Muscle layer of colon (tissue), 2 donors: ENCODE results near the gene TMEM156.
"Not testable (repeated sequence)": the region's sequence is repeated elsewhere in the genome, so short reads cannot be mapped to it uniquely, and the experiment has no call there.

Experiments used
- H3K27ac ChIP-seq: one replicate; pipeline ENCODE4 v1.7.0; 2013; ENCODE audit warnings: low read depth, mild to moderate bottlenecking, low read length, moderate library complexity
- H3K27me3 ChIP-seq, 2 donors: one replicate each; pipeline ENCODE4 v1.7.0; 2013; ENCODE audit warnings: low read length in 2 of 2, mild to moderate bottlenecking in 2 of 2; ENCODE audit not compliant: insufficient read depth in 2 of 2, control insufficient read depth in 1 of 2
- H3K36me3 ChIP-seq: one replicate; pipeline ENCODE4 v1.7.0; 2013; ENCODE audit warnings: mild to moderate bottlenecking, low read length; ENCODE audit not compliant: insufficient read depth
- H3K4me1 ChIP-seq: one replicate; pipeline ENCODE4 v1.7.0; 2013; ENCODE audit warnings: mild to moderate bottlenecking, low read length; ENCODE audit not compliant: insufficient read depth
- H3K4me3 ChIP-seq, 2 donors: one replicate each; pipeline ENCODE4 v1.7.0; 2013; ENCODE audit warnings: low read length in 2 of 2, low read depth in 1 of 2, mild to moderate bottlenecking in 1 of 2, moderate library complexity in 1 of 2
- H3K9ac ChIP-seq: one replicate; pipeline ENCODE4 v1.7.0; 2013; ENCODE audit warnings: low read length
- H3K9me3 ChIP-seq: one replicate; pipeline ENCODE4 v1.7.0; 2013; ENCODE audit warnings: mild to moderate bottlenecking, low read length
- donor health status: abdominal sarcoma.
- donor health status: Adenocarcinoma of cecum.

Gene TMEM156

DNA sequence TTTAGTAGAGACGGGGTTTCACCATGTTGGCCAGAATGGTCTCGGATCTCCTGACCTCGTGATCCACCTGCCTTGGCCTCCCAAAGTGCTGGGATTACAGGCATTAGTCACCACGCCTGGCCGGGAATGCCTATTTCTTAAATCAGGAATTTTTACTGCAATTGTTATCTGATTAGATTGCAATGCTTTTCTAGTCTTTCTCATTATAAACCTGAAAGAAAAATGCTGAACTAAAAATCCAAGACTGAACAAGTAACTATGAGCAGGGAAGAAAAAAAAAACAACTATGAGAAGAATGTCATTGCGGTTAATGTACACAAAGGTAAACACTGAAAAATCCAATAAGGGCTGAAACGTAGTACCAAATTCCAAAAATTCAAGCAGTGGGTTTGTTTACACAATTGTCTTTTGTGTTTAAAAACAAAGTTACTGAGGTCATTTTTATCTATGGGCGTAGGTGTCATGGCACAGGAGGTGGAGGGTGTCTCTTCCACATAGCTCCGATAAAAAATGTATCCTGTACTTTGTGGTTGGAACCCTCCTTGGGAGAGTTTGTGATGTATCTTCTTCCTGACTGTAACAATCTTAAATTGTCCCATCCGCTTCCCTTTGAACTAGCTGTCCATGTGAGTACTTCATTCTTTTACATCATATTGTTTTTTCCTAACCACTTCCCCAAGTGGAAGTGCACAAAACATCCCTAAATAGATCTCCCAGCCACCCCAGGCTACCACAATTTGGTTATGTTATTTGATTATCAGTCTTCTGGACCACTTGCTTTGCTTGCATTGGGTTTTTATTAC is 11.1 kb upstream of the TMEM156 start:
- Histone ChIP-seq H3K4me1 (peaks cover 26% of the 10 kb centered on the region), H3K9ac (no peak overlapping the region), H3K4me3 (peak overlapping the region in 1 of 2 donors; percentile 38), H3K27ac (peak overlapping the region; percentile 91), H3K27me3 (no peaks in the 10 kb centered on the region), H3K36me3 (no peaks in the 10 kb centered on the region), H3K9me3 (no peaks in the 10 kb centered on the region)

DNA sequence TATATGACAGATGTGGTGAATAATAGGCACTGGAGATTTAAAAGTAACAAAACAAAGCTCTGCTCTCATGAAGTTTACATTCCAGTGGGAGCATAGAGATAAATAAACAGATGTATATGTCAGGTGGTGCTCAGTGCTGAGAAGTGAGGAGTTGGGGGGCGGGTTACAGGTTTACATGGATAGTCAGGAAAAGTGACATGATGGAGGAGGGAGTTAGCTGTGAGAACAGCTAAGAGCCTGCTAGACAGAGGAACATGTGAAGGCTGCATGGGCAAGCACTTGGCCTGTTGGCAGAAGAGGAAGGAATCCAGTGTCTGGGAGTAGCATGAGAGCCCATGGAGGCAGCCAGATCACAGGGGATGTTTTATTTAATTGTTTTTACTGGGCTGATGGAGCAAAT is 10.2 kb upstream of the TMEM156 start:
- H3K9me3 ChIP-seq, result no peaks in the 10 kb centered on the region
- H3K9ac ChIP-seq, result no peak overlapping the region
- no peaks in the 10 kb centered on the region for H3K36me3 ChIP-seq
- H3K27me3 ChIP-seq, result no peaks in the 10 kb centered on the region
- no peak overlapping the region for H3K4me3 ChIP-seq
- no peak overlapping the region for H3K27ac ChIP-seq
- peaks cover 30% of the 10 kb centered on the region for H3K4me1 ChIP-seq

DNA sequence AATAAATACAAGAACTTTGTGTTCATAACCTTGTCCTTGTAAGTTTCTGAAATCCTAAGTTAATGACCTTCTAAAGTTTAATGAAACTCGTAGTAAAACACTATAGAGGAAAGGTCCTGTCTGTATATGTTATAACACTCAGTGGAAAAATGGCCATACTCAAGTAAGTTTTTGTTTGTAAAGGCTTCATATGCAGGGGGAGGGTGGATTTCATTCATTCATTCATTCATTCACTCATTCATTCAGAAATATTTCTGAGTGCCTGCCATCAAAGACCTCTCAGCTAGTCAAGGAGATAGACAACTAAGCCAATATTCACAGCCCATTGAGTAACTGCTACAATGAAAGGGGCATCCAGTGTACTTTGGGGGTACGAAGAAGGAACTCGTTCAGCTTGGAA is 6.9 kb upstream of the TMEM156 start:
- no peaks in the 10 kb centered on the region for H3K27me3 ChIP-seq
- no peaks in the 10 kb centered on the region for H3K36me3 ChIP-seq
- no peak overlapping the region for H3K27ac ChIP-seq
- H3K4me1 ChIP-seq, result peaks cover 17% of the 10 kb centered on the region
- no peaks in the 10 kb centered on the region for H3K9me3 ChIP-seq
- H3K9ac ChIP-seq, result no peak overlapping the region
- no peak overlapping the region for H3K4me3 ChIP-seq

GRCh38 chr4:39037941-39038340 is 5.7 kb upstream of the TMEM156 start:
- Histone ChIP-seq H3K27ac (no peak overlapping the region), H3K9me3 (no peaks in the 10 kb centered on the region), H3K27me3 (no peaks in the 10 kb centered on the region), H3K36me3 (no peaks in the 10 kb centered on the region), H3K4me1 (peaks cover 7% of the 10 kb centered on the region), H3K9ac (no peak overlapping the region), H3K4me3 (no peak overlapping the region)

DNA sequence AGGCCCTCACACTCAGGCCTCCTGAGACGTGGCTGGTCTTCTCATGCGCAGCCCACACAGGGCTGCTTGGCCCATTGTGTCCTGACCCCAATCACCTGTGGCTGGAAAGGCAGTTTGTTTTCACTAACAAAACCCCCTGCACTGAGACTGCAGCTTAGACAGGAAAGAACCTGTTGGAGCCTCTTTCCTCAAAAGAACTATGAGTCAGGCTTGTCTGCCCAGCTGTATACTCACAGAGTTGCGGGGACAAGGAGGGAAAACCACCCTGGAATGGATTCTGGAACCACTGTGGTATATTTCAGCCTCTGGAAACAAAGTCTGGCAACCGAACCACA is 5.2 kb upstream of the TMEM156 start:
- no peak overlapping the region for H3K27ac ChIP-seq

DNA sequence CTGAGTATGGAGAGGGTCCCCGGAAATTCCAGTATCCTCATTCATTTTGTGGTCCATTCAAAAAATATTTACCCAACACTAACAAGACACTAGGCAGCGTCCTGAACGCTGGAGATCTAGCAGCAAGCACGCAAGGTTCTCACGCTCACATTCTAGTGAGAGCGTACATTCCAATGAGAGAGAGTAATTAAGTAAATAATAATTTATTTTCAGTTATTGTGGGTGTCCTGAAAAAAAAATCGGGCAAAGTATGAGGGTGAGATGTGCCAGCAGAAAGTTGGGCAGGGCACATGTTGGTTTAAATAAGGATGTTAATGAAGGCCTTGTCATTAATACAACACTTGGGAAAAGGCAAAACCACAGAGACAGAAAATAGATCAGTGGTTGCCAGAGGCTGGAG is 4.0 kb upstream of the TMEM156 start:
- no peak overlapping the region for H3K9ac ChIP-seq
- H3K4me3 ChIP-seq, result no peak overlapping the region
- H3K36me3 ChIP-seq, result no peaks in the 10 kb centered on the region
- no peak overlapping the region for H3K27ac ChIP-seq
- peaks cover 6% of the 10 kb centered on the region for H3K4me1 ChIP-seq
- no peaks in the 10 kb centered on the region for H3K27me3 ChIP-seq
- no peaks in the 10 kb centered on the region for H3K9me3 ChIP-seq

More for the DNA sequence above, 5.2 kb upstream of the TMEM156 start:
- Histone ChIP-seq H3K9ac (no peak overlapping the region), H3K4me3 (no peak overlapping the region), H3K27me3 (no peaks in the 10 kb centered on the region), H3K9me3 (no peaks in the 10 kb centered on the region), H3K4me1 (peaks cover 6% of the 10 kb centered on the region), H3K36me3 (no peaks in the 10 kb centered on the region)

- H3K9ac ChIP-seq, H3K4me3 ChIP-seq, H3K27ac ChIP-seq, H3K36me3 ChIP-seq, H3K27me3 ChIP-seq, H3K4me1 ChIP-seq, H3K9me3 ChIP-seq: not testable (repeated sequence)
These were observed 604 bp downstream of the TMEM156 start for GRCh38 chr4:39031590-39032020.

- H3K4me3 ChIP-seq, result no peak overlapping the region
- H3K27ac ChIP-seq, result no peak overlapping the region
These were observed 1.5 kb downstream of the TMEM156 start for GRCh38 chr4:39030725-39031124.

DNA sequence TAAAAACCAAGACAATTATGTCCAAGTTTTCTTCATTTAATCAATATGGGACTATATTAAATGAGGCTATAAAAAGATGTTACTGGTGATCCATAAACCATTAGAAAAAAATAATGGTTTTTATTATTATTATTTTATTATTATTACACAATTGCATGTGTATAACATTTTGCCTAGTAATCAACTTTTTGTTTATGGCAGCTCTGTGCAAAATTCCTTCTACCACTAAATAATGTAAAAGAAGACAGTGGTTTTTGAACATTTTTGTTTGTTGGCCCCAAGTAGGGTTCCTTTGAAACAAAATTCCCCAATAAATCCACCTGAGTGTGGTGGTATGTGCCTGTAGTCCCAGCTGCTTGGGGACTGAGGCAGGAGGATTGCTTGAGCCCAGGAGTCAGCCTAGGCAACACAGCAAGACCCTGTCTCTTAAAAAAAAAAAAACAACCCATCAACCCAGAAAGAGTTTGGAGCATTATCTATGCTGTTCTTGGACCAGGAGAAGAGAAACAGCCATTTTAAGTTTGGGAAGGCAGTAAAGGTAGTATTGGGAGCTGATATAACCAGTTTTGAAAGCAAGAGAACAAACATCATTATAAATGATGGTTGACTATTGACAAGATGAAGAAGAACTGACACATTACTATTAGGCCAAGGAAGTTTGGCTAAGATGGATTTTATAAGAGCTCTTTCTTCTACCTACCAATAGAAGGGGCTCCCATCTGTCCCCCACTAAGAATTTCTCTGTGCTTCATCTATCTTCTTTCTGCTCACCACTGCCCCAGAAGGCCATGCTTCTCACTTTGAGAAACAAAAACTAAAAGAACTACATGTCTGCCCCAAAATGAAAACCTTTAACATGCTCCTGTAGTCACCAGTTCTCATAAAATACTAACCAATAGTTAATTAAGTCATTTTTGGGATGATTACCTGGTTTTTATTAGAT is 2.2 kb downstream of the TMEM156 start:
- H3K36me3 ChIP-seq, result no peaks in the 10 kb centered on the region
- H3K9ac ChIP-seq, result no peak overlapping the region
- no peak overlapping the region for H3K27ac ChIP-seq
- H3K4me1 ChIP-seq, result no peaks in the 10 kb centered on the region
- no peaks in the 10 kb centered on the region for H3K27me3 ChIP-seq
- H3K9me3 ChIP-seq, result no peaks in the 10 kb centered on the region
- no peak overlapping the region for H3K4me3 ChIP-seq

More at GRCh38 chr4:39030725-39031124, 1.5 kb downstream of the TMEM156 start:
- no peak overlapping the region for H3K9ac ChIP-seq
- H3K4me1 ChIP-seq, result no peaks in the 10 kb centered on the region
- H3K9me3 ChIP-seq, result no peaks in the 10 kb centered on the region
- no peaks in the 10 kb centered on the region for H3K27me3 ChIP-seq
- no peaks in the 10 kb centered on the region for H3K36me3 ChIP-seq

DNA sequence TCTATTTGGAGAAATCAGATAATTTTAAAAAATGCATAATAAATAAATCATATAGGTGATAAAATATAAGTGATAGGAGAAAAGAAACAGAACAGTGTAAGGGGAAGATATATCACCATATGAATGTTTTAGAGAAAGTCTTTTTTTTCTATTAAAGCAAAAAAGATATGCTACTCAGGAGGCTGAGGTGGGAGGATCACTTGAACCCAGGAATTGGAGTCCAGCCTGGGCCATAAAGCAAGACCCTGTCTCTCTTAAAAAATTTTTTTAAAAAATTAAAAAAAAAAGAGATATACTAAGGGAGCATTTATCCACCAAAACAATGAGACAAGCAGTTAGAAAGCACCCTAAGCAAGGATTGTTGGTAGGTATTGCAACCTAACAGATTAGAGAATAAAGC is 6.1 kb downstream of the TMEM156 start:
- H3K27ac ChIP-seq, result no peak overlapping the region
- no peaks in the 10 kb centered on the region for H3K36me3 ChIP-seq
- H3K9me3 ChIP-seq, result no peaks in the 10 kb centered on the region
- H3K4me3 ChIP-seq, result no peak overlapping the region
- H3K4me1 ChIP-seq, result no peaks in the 10 kb centered on the region
- no peaks in the 10 kb centered on the region for H3K27me3 ChIP-seq
- no peak overlapping the region for H3K9ac ChIP-seq

DNA sequence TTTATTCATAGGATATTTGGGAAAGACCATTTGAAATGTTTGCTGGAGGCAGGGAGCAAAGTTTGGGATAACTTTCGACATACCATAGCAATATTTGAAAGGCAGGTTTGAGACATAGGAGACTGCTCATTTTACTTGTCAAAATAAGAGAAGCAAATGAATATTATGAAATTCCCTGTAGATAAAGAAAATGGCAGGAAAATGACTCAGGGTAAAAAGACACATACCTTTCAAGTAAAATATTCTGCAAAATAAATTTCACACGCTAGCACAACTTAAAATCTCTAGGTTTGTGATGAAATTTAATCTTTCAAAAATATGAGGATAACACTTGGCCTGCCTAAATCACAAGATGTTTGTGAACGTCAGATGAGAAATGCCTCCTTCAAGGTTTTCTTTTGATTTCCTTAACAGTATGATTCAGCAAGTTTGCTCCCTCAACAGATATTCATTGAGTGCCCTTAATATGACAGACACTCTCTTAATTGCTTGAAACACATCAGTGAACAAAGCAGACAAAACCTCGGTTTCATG is 6.6 kb downstream of the TMEM156 start:
- H3K4me1 ChIP-seq, result no peaks in the 10 kb centered on the region
- no peak overlapping the region for H3K4me3 ChIP-seq
- no peaks in the 10 kb centered on the region for H3K27me3 ChIP-seq
- H3K27ac ChIP-seq, result no peak overlapping the region
- no peaks in the 10 kb centered on the region for H3K9me3 ChIP-seq
- no peaks in the 10 kb centered on the region for H3K36me3 ChIP-seq
- H3K9ac ChIP-seq, result no peak overlapping the region
